ENCODE data around the gene CDC6. TPM values are rescaled to one million over a fixed set of nuclear protein-coding genes. Genes with fewer than 3 reads are reported as not detected.

Gene CDC6
- 48.1 to 56.0 TPM (median 54.6 TPM) in 5 replicates for total RNA-seq (2022; extraction: Qiagen RNA extraction)

GRCh38 chr17:40287494-40288369 lies at the start of gene CDC6:
Gene CDC6, plus strand, starts transcription at chr17:40287879. Its CDS starts 1,542 bp downstream, at chr17:40289421.

GRCh38 chr17:40309031-40309948 lies 21.6 kb downstream of the CDC6 start, which contains the start of gene RARA:
Gene RARA, plus strand, starts transcription at chr17:40309180. Its CDS starts 22,039 bp downstream, at chr17:40331219.

Other genes starting within 250 kb of the CDC6 start
- gene MED24, start 233.5 kb upstream of the CDC6 start, total RNA-seq (2022; extraction: Qiagen RNA extraction), result 42.3 to 68.1 TPM (median 59.6 TPM) in 5 replicates
- 25.2 to 37.0 TPM (median 36.4 TPM) in 5 replicates for gene THRA, start 224.9 kb upstream of the CDC6 start, total RNA-seq (2022; extraction: Qiagen RNA extraction)
- gene NR1D1, start 187.3 kb upstream of the CDC6 start, total RNA-seq (2022; extraction: Qiagen RNA extraction), result 7.3 to 10.7 TPM (median 10.4 TPM) in 5 replicates
- 57.1 to 69.9 TPM (median 65.9 TPM) in 5 replicates for gene MSL1, start 165.9 kb upstream of the CDC6 start, total RNA-seq (2022; extraction: Qiagen RNA extraction)
- 42.2 to 52.5 TPM (median 50.6 TPM) in 5 replicates for gene CASC3, start 147.3 kb upstream of the CDC6 start, total RNA-seq (2022; extraction: Qiagen RNA extraction)
- 1.7 to 3.1 TPM (median 2.9 TPM) in 5 replicates for gene RAPGEFL1, start 110.4 kb upstream of the CDC6 start, total RNA-seq (2022; extraction: Qiagen RNA extraction)
- gene WIPF2, start 68.6 kb upstream of the CDC6 start, total RNA-seq (2022; extraction: Qiagen RNA extraction), result 17.0 to 29.3 TPM (median 26.2 TPM) in 5 replicates
- gene RARA, start 21.3 kb downstream of the CDC6 start, total RNA-seq (2022; extraction: Qiagen RNA extraction), result 40.9 to 55.1 TPM (median 51.4 TPM) in 5 replicates
- gene GJD3, start 76.9 kb downstream of the CDC6 start, total RNA-seq (2022; extraction: Qiagen RNA extraction), result 0.40 to 0.76 TPM (median 0.71 TPM) in 5 replicates
- gene TOP2A, start 130.0 kb downstream of the CDC6 start, total RNA-seq (2022; extraction: Qiagen RNA extraction), result 179 to 230 TPM (median 203 TPM) in 5 replicates
- gene IGFBP4, start 155.6 kb downstream of the CDC6 start, total RNA-seq (2022; extraction: Qiagen RNA extraction), result 2,073 to 3,040 TPM (median 2,640 TPM) in 5 replicates
- gene TNS4, start 213.7 kb downstream of the CDC6 start, total RNA-seq (2022; extraction: Qiagen RNA extraction), result 194 to 318 TPM (median 270 TPM) in 5 replicates